ENCODE results near the gene NPAS2.

The NPAS2 gene

GRCh38 chr2:101040761-101041160 lies 220.8 kb downstream of the NPAS2 start:
- Histone ChIP-seq H3K4me3 (ENCODE audit: low read length) (no peak overlapping the region), H3K4me2 (ENCODE audit: low read depth, low read length) (no peak overlapping the region), H3K9me2 (replicated peaks; ENCODE audit: insufficient read depth, low read length) (no peaks in the 10 kb centered on the region), H3K27me3 (replicated peaks; ENCODE audit: insufficient read depth, low read length) (no peaks in the 10 kb centered on the region), H3K9ac (ENCODE audit: low read length) (no peak overlapping the region), H4K20me1 (ENCODE audit: insufficient read depth, low read length) (no peaks in the 10 kb centered on the region), H3K4me1 (ENCODE audit: low read length) (peaks cover 15% of the 10 kb centered on the region), H3K27ac (ENCODE audit: low read length) (no peak overlapping the region), H2AFZ (ENCODE audit: low read length) (no peak overlapping the region), H3F3A (ENCODE audit: insufficient read depth, low read length) (peaks cover 14% of the 10 kb centered on the region), H3K36me3 (replicated peaks; ENCODE audit: insufficient read depth, low read length) (no peaks in the 10 kb centered on the region), H3K9me3 (replicated peaks; ENCODE audit: insufficient read depth, low read length) (no peaks in the 10 kb centered on the region), H3K79me2 (ENCODE audit: low read length) (no peaks in the 10 kb centered on the region)
- TF ChIP-seq EZH2phosphoT487 (IDR thresholded peaks at IDR 0.05; ENCODE audit: low read length), result no peak
- DNase-seq, result no peak

GRCh38 chr2:101041413-101041812 lies 221.5 kb downstream of the NPAS2 start:
- H3K9me3 ChIP-seq (replicated peaks; ENCODE audit: insufficient read depth, low read length), result no peaks in the 10 kb centered on the region
- H3K9ac ChIP-seq (ENCODE audit: low read length), result no peak overlapping the region
- H4K20me1 ChIP-seq (ENCODE audit: insufficient read depth, low read length), result no peaks in the 10 kb centered on the region
- peaks cover 14% of the 10 kb centered on the region for H3F3A ChIP-seq (ENCODE audit: insufficient read depth, low read length)
- H3K4me3 ChIP-seq (ENCODE audit: low read length), result no peak overlapping the region
- TF ChIP-seq EZH2 (optimal IDR thresholded peaks at IDR 0.05; ENCODE audit: low read depth, low read length) (no peak), CTCF (IDR thresholded peaks at IDR 0.05; ENCODE audit: low read length) (no peak), EZH2phosphoT487 (IDR thresholded peaks at IDR 0.05; ENCODE audit: low read length) (no peak)
- no peaks in the 10 kb centered on the region for H3K79me2 ChIP-seq (ENCODE audit: low read length)
- no peak overlapping the region for H3K4me2 ChIP-seq (ENCODE audit: low read depth, low read length)
- peaks cover 15% of the 10 kb centered on the region for H3K4me1 ChIP-seq (ENCODE audit: low read length)
- no peaks in the 10 kb centered on the region for H3K27me3 ChIP-seq (replicated peaks; ENCODE audit: insufficient read depth, low read length)
- H2AFZ ChIP-seq (ENCODE audit: low read length), result no peak overlapping the region
- no peaks in the 10 kb centered on the region for H3K9me2 ChIP-seq (replicated peaks; ENCODE audit: insufficient read depth, low read length)
- DNase-seq, result no peak
- H3K27ac ChIP-seq (ENCODE audit: low read length), result no peak overlapping the region
- no peaks in the 10 kb centered on the region for H3K36me3 ChIP-seq (replicated peaks; ENCODE audit: insufficient read depth, low read length)

- TF ChIP-seq CTCF (IDR thresholded peaks at IDR 0.05; ENCODE audit: low read length) (no peak), EZH2 (optimal IDR thresholded peaks at IDR 0.05; ENCODE audit: low read depth, low read length) (no peak), EZH2phosphoT487 (IDR thresholded peaks at IDR 0.05; ENCODE audit: low read length) (no peak)
- Histone ChIP-seq H3K4me2 (ENCODE audit: low read depth, low read length) (no peak overlapping the region), H3K79me2 (ENCODE audit: low read length) (no peaks in the 10 kb centered on the region), H3K4me1 (ENCODE audit: low read length) (peaks cover 28% of the 10 kb centered on the region), H3K27me3 (replicated peaks; ENCODE audit: insufficient read depth, low read length) (no peaks in the 10 kb centered on the region), H3K27ac (ENCODE audit: low read length) (no peak overlapping the region), H3K4me3 (ENCODE audit: low read length) (no peak overlapping the region), H3F3A (ENCODE audit: insufficient read depth, low read length) (peaks cover 22% of the 10 kb centered on the region), H3K9ac (ENCODE audit: low read length) (no peak overlapping the region), H3K9me3 (replicated peaks; ENCODE audit: insufficient read depth, low read length) (no peaks in the 10 kb centered on the region), H4K20me1 (ENCODE audit: insufficient read depth, low read length) (no peaks in the 10 kb centered on the region), H2AFZ (ENCODE audit: low read length) (no peak overlapping the region), H3K36me3 (replicated peaks; ENCODE audit: insufficient read depth, low read length) (no peaks in the 10 kb centered on the region), H3K9me2 (replicated peaks; ENCODE audit: insufficient read depth, low read length) (no peaks in the 10 kb centered on the region)
- DNase-seq, result no peak
These were observed 225.4 kb downstream of the NPAS2 start for GRCh38 chr2:101045330-101045729.

Measured in MM.1S (cell line).